Measurements from ENCODE around the gene DDX10.

The DDX10 gene

DNA sequence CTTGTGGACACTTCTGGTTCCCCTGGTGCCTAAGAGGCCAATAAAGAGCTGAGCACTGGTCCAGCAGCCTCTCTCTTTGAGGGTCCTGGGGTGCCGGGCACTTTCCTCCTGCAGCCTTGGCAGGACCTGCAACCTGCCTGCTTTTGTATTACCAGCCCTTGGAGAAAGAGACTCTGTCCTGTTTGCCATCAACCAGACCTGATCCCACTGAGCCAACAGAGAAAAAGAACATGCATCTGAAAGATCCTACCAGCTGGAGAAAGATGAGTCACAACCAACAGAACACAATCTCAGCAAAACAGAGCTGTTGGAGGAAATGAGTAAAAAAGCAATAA lies 321.0 kb downstream of the DDX10 start:
- TF ChIP-seq, protein P1, sequence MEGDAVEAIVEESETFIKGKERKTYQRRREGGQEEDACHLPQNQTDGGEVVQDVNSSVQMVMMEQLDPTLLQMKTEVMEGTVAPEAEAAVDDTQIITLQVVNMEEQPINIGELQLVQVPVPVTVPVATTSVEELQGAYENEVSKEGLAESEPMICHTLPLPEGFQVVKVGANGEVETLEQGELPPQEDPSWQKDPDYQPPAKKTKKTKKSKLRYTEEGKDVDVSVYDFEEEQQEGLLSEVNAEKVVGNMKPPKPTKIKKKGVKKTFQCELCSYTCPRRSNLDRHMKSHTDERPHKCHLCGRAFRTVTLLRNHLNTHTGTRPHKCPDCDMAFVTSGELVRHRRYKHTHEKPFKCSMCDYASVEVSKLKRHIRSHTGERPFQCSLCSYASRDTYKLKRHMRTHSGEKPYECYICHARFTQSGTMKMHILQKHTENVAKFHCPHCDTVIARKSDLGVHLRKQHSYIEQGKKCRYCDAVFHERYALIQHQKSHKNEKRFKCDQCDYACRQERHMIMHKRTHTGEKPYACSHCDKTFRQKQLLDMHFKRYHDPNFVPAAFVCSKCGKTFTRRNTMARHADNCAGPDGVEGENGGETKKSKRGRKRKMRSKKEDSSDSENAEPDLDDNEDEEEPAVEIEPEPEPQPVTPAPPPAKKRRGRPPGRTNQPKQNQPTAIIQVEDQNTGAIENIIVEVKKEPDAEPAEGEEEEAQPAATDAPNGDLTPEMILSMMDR (IDR thresholded peaks at IDR 0.05): no peak
- H3K27ac ChIP-seq: no peak overlapping the region
- peaks cover 0 to 7% (median 0%) of the 10 kb centered on the region in 3 donors for H3K9me3 ChIP-seq
- intact Hi-C loops (cut with DNase I; ENCODE audit: low total_unique reads): no loop called here
- H3K27me3 ChIP-seq: no peaks in the 10 kb centered on the region
- H3K36me3 ChIP-seq: no peaks in the 10 kb centered on the region
- DNase-seq: no peak
- H3K4me1 ChIP-seq: peaks cover 0 to 15% (median 4%) of the 10 kb centered on the region in 4 donors
- H3K4me3 ChIP-seq: no peak overlapping the region
